Activated CD4-positive, alpha-beta T cell treated with anti-CD3 and anti-CD28 coated beads for 4 hours (primary cell): ENCODE measurements around the gene EPHA10.

ENCODE experiments used
- DNase-seq, 2 donors: peaks; one replicate each; pipeline ENCODE4 v3.0.0-alpha.2; 2020

The EPHA10 gene

GRCh38 chr1:37732111-37732780 lies 32.7 kb downstream of the EPHA10 start:
- no peak for DNase-seq

- no peak for DNase-seq
These were observed 33.5 kb downstream of the EPHA10 start for GRCh38 chr1:37731312-37732019.

- no peak for DNase-seq
These were observed 34.5 kb downstream of the EPHA10 start for GRCh38 chr1:37730376-37730775.

GRCh38 chr1:37728416-37728815 lies 36.5 kb downstream of the EPHA10 start:
- DNase-seq = no peak

- no peak for DNase-seq
These were observed 38.0 kb downstream of the EPHA10 start for GRCh38 chr1:37726751-37727585.

- DNase-seq = no peak
These were observed 38.9 kb downstream of the EPHA10 start for GRCh38 chr1:37725851-37726613.

GRCh38 chr1:37724575-37724974 lies 40.3 kb downstream of the EPHA10 start:
- no peak for DNase-seq

GRCh38 chr1:37723390-37724078 lies 41.4 kb downstream of the EPHA10 start:
- no peak for DNase-seq

- no peak for DNase-seq
These were observed 41.9 kb downstream of the EPHA10 start for GRCh38 chr1:37723072-37723389.

- DNase-seq = no peak
These were observed 42.5 kb downstream of the EPHA10 start for GRCh38 chr1:37722181-37723071.

- DNase-seq = no peak
These were observed 43.4 kb downstream of the EPHA10 start for GRCh38 chr1:37721565-37721964.

GRCh38 chr1:37720231-37721130 lies 44.4 kb downstream of the EPHA10 start:
- DNase-seq = no peak

GRCh38 chr1:37719572-37720195 lies 45.2 kb downstream of the EPHA10 start:
- DNase-seq = no peak

GRCh38 chr1:37718901-37719571 lies 45.9 kb downstream of the EPHA10 start:
- no peak for DNase-seq

- no peak for DNase-seq
These were observed 46.6 kb downstream of the EPHA10 start for GRCh38 chr1:37718181-37718900.

GRCh38 chr1:37717631-37718030 lies 47.3 kb downstream of the EPHA10 start:
- DNase-seq = no peak

GRCh38 chr1:37716321-37716720 lies 48.6 kb downstream of the EPHA10 start:
- DNase-seq = no peak

GRCh38 chr1:37714689-37715088 lies 50.2 kb downstream of the EPHA10 start:
- no peak for DNase-seq

- DNase-seq = no peak
These were observed 50.7 kb downstream of the EPHA10 start for GRCh38 chr1:37714226-37714625.
